GM23338 (cell line): Measurements from ENCODE around the gene NMRK2. TPM values are rescaled to one million over a fixed set of nuclear protein-coding genes. Genes with fewer than 3 reads are reported as not detected.
"Not testable (repeated sequence)": the region's sequence is repeated elsewhere in the genome, so short reads cannot be mapped to it uniquely, and the experiment has no call there.

Source experiments
- ATAC-seq: fragments of 200-7000 bp; cut with Tn5 transposase; 3 replicates; pipeline ENCODE4 v1.9.1; 2020
- DNase-seq: peaks from one replicate; pipeline ENCODE4 v3.0.0-alpha.2; 2015; ENCODE audit warnings: low spot score
- H2AFZ ChIP-seq: fragments of 200-600 bp; sonication (generic); 2 replicates; pipeline ENCODE4 v1.8.0; 2016; ENCODE audit warnings: antibody characterized with exemption, mild to moderate bottlenecking, moderate library complexity
- H3F3A ChIP-seq: fragments of 200-600 bp; sonication (generic); replicated peaks from 2 replicates; pipeline ENCODE4 v1.8.0; 2017; ENCODE audit warnings: antibody characterized with exemption, mixed run types, low read depth
- H3K27ac ChIP-seq: fragments of 200-600 bp; sonication (generic); 2 replicates; pipeline ENCODE4 v1.6.1; 2016; ENCODE audit warnings: low read depth
- H3K27me3 ChIP-seq: fragments of 200-600 bp; sonication (generic); 2 replicates; pipeline ENCODE4 v1.8.0; 2016; ENCODE audit warnings: mild to moderate bottlenecking, mixed run types, moderate library complexity; ENCODE audit not compliant: insufficient read depth
- H3K36me3 ChIP-seq: fragments of 200-600 bp; sonication (generic); 2 replicates; pipeline ENCODE4 v1.8.0; 2016; ENCODE audit warnings: mild to moderate bottlenecking; ENCODE audit not compliant: insufficient read depth
- H3K4me1 ChIP-seq: fragments of 200-600 bp; sonication (generic); 2 replicates; pipeline ENCODE4 v1.8.0; 2016; ENCODE audit warnings: mild to moderate bottlenecking, moderate library complexity; ENCODE audit not compliant: insufficient read depth
- H3K4me2 ChIP-seq: fragments of 200-600 bp; sonication (generic); 2 replicates; pipeline ENCODE4 v1.7.1; 2017; ENCODE audit warnings: mixed run types
- H3K4me3 ChIP-seq: fragments of 200-600 bp; sonication (generic); 2 replicates; pipeline ENCODE4 v1.6.1; 2016; ENCODE audit warnings: mixed run types
- H3K79me2 ChIP-seq: fragments of 200-600 bp; sonication (generic); replicated peaks from 2 replicates; pipeline ENCODE4 v1.8.0; 2017; ENCODE audit warnings: mild to moderate bottlenecking; ENCODE audit not compliant: insufficient read depth
- H3K9me2 ChIP-seq: fragments of 200-600 bp; sonication (generic); 2 replicates; pipeline ENCODE4 v1.8.0; 2017; ENCODE audit not compliant: insufficient read depth
- H4K20me1 ChIP-seq: fragments of 200-600 bp; sonication (generic); replicated peaks from 2 replicates; pipeline ENCODE4 v1.8.0; 2017; ENCODE audit warnings: mild to moderate bottlenecking; ENCODE audit not compliant: insufficient read depth
- H3K27ac Mint-ChIP-seq: 2 replicates; pipeline ENCODE4 v1.8.0; 2020; ENCODE audit warnings: inconsistent platforms, mild to moderate bottlenecking, moderate library complexity, mixed read lengths
- H3K27me3 Mint-ChIP-seq: 3 replicates; pipeline ENCODE4 v1.8.0; 2022; ENCODE audit warnings: low read depth, mild to moderate bottlenecking, moderate library complexity, mixed read lengths, inconsistent platforms; ENCODE audit not compliant: insufficient read depth, poor library complexity
- H3K36me3 Mint-ChIP-seq: 3 replicates; pipeline ENCODE4 v1.8.0; 2021; ENCODE audit warnings: low read depth, mild to moderate bottlenecking, inconsistent platforms, moderate library complexity, mixed read lengths
- H3K4me1 Mint-ChIP-seq: 3 replicates; pipeline ENCODE4 v1.8.0; 2020; ENCODE audit warnings: mild to moderate bottlenecking, inconsistent platforms, mixed read lengths
- H3K4me3 Mint-ChIP-seq: 3 replicates; pipeline ENCODE4 v1.8.0; 2021; ENCODE audit warnings: moderate library complexity, mild to moderate bottlenecking, inconsistent platforms, mixed read lengths
- H3K9me3 Mint-ChIP-seq: 3 replicates; pipeline ENCODE4 v1.8.0; 2020; ENCODE audit warnings: moderate library complexity, mild to moderate bottlenecking, inconsistent platforms, mixed read lengths
- CTCF ChIP-seq, 2 experiments: fragments of 200-600 bp in 1 of 2; sonication (generic) in 1 of 2; conservative IDR thresholded peaks; 2 replicates each; pipeline versions ENCODE4 v1.5.1 to v1.6.1; 2016 to 2017; ENCODE audit warnings: antibody characterized with exemption in 2 of 2, low read depth in 2 of 2, mild to moderate bottlenecking in 2 of 2, moderate library complexity in 1 of 2
- EZH2 ChIP-seq: fragments of 200-600 bp; sonication (generic); IDR thresholded peaks from one replicate; pipeline ENCODE4 v1.8.0; 2017; ENCODE audit warnings: antibody characterized with exemption, mild to moderate bottlenecking, low read depth; ENCODE audit not compliant: unreplicated experiment
- EZH2phosphoT487 ChIP-seq: fragments of 200-600 bp; sonication (generic); IDR thresholded peaks from one replicate; pipeline ENCODE4 v1.8.1; 2018; ENCODE audit warnings: antibody characterized with exemption; ENCODE audit not compliant: unreplicated experiment
- JUNB ChIP-seq: IDR thresholded peaks from one replicate; pipeline ENCODE4 v1.6.1; 2016; ENCODE audit warnings: antibody characterized with exemption; ENCODE audit not compliant: unreplicated experiment
- NANOG ChIP-seq: IDR thresholded peaks from 2 replicates; pipeline ENCODE4 v1.6.1; 2016; ENCODE audit warnings: antibody characterized with exemption, borderline replicate concordance
- STAT1 ChIP-seq: IDR thresholded peaks from one replicate; pipeline ENCODE4 v1.6.1; 2016; ENCODE audit warnings: antibody characterized with exemption; ENCODE audit not compliant: unreplicated experiment
- ZNF114 ChIP-seq: fragments of 250-450 bp; sonication (Bioruptor Pico); IDR thresholded peaks from 2 replicates; pipeline ENCODE4 v1.5.0; 2020; ENCODE audit warnings: mild to moderate bottlenecking, moderate library complexity
- polyA plus RNA-seq: library from polyadenylated mRNA; unstranded; fragments of >200 nt; fragmentation: Nextera tagmentation; extraction: Ambion mirVana; gene quantifications from 2 replicates; pipeline ENCODE4 v1.2.1, GENCODE V29; 2016
- total RNA-seq: library from RNA; depleted of rRNA; stranded (reverse); fragments of >200 nt; shearing (Covaris generic); gene quantifications from 2 replicates; pipeline ENCODE4 v1.2.3, GENCODE V29; 2014
- TF ChIP-seq, protein P1 (sequence below): IDR thresholded peaks from one replicate; pipeline ENCODE4 v1.6.1; 2018; ENCODE audit warnings: antibody characterized with exemption; ENCODE audit not compliant: unreplicated experiment
- TF ChIP-seq, protein P2 (sequence below): fragments of 250-450 bp; sonication (Bioruptor Pico); IDR thresholded peaks from 2 replicates; pipeline ENCODE4 v1.5.0; 2020; ENCODE audit warnings: mild to moderate bottlenecking, moderate library complexity
- TF ChIP-seq, protein P3 (sequence below): IDR thresholded peaks from 2 replicates; pipeline ENCODE4 v1.6.1; 2016; ENCODE audit warnings: antibody characterized with exemption

NMRK2 gene
- total and polyA plus RNA-seq, 2 experiments from 2014 or later = 55.9 to 65.3 TPM

DNA sequence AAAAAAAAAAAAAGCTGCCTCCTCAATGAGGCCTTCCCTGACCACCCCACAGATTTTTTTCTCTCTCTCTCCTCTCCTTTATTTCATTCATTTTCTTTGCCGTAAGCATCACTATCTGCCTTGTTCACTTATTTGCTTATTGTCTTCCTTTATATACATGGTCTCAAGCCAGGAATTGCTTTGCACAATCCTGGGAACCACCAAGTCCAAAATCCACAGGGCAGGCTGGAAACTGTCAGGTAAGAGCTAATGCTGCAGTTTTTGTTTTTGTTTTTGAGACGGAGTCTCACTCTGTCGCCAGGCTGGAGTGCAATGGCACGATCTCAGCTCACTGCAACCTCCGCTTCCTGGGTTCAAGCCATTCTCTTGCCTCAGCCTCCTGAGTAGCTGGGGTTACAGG, 37.9 kb upstream of the NMRK2 start:
- H3K27me3 ChIP-seq, DNase-seq, H3K4me2 ChIP-seq, H3K4me3 ChIP-seq, H3K27ac Mint-ChIP-seq, H3F3A ChIP-seq, H3K27me3 Mint-ChIP-seq, H3K27ac ChIP-seq, H3K79me2 ChIP-seq, H4K20me1 ChIP-seq, H3K4me1 Mint-ChIP-seq, H3K4me1 ChIP-seq, H3K9me2 ChIP-seq, H3K4me3 Mint-ChIP-seq, H3K9me3 Mint-ChIP-seq, ATAC-seq, H2AFZ ChIP-seq: not testable (repeated sequence)
- peaks cover 11% of the 10 kb centered on the region for H3K36me3 ChIP-seq
- peaks cover 20% of the 10 kb centered on the region for H3K36me3 Mint-ChIP-seq

GRCh38 chr19:3895788-3896187, 37.1 kb upstream of the NMRK2 start:
- Mint-ChIP-seq H3K27me3 (peaks cover 2% of the 10 kb centered on the region), H3K9me3 (peaks cover 9% of the 10 kb centered on the region), H3K4me1 (no peaks in the 10 kb centered on the region), H3K27ac (no peak overlapping the region), H3K4me3 (no peak overlapping the region), H3K36me3 (peaks cover 20% of the 10 kb centered on the region)
- no peaks in the 10 kb centered on the region for H3K79me2 ChIP-seq
- H3K27ac ChIP-seq = no peak overlapping the region
- ATAC-seq = no peak
- H3K4me2 ChIP-seq = no peak overlapping the region
- no peak overlapping the region for H2AFZ ChIP-seq
- H3K9me2 ChIP-seq = no peaks in the 10 kb centered on the region
- no peaks in the 10 kb centered on the region for H3F3A ChIP-seq
- 0 out of 2 replicates have a peak, but pooled peaks cover 3% of the 10 kb centered on the region for H4K20me1 ChIP-seq
- peaks cover 11% of the 10 kb centered on the region for H3K36me3 ChIP-seq
- H3K4me3 ChIP-seq = no peak overlapping the region
- H3K27me3 ChIP-seq = no peaks in the 10 kb centered on the region
- DNase-seq = no peak
- no peaks in the 10 kb centered on the region for H3K4me1 ChIP-seq
- TF ChIP-seq, protein P1, sequence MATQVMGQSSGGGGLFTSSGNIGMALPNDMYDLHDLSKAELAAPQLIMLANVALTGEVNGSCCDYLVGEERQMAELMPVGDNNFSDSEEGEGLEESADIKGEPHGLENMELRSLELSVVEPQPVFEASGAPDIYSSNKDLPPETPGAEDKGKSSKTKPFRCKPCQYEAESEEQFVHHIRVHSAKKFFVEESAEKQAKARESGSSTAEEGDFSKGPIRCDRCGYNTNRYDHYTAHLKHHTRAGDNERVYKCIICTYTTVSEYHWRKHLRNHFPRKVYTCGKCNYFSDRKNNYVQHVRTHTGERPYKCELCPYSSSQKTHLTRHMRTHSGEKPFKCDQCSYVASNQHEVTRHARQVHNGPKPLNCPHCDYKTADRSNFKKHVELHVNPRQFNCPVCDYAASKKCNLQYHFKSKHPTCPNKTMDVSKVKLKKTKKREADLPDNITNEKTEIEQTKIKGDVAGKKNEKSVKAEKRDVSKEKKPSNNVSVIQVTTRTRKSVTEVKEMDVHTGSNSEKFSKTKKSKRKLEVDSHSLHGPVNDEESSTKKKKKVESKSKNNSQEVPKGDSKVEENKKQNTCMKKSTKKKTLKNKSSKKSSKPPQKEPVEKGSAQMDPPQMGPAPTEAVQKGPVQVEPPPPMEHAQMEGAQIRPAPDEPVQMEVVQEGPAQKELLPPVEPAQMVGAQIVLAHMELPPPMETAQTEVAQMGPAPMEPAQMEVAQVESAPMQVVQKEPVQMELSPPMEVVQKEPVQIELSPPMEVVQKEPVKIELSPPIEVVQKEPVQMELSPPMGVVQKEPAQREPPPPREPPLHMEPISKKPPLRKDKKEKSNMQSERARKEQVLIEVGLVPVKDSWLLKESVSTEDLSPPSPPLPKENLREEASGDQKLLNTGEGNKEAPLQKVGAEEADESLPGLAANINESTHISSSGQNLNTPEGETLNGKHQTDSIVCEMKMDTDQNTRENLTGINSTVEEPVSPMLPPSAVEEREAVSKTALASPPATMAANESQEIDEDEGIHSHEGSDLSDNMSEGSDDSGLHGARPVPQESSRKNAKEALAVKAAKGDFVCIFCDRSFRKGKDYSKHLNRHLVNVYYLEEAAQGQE = no peak
- TF ChIP-seq EZH2 = no peak
- no peak for TF ChIP-seq ZNF114
- TF ChIP-seq, protein P2, sequence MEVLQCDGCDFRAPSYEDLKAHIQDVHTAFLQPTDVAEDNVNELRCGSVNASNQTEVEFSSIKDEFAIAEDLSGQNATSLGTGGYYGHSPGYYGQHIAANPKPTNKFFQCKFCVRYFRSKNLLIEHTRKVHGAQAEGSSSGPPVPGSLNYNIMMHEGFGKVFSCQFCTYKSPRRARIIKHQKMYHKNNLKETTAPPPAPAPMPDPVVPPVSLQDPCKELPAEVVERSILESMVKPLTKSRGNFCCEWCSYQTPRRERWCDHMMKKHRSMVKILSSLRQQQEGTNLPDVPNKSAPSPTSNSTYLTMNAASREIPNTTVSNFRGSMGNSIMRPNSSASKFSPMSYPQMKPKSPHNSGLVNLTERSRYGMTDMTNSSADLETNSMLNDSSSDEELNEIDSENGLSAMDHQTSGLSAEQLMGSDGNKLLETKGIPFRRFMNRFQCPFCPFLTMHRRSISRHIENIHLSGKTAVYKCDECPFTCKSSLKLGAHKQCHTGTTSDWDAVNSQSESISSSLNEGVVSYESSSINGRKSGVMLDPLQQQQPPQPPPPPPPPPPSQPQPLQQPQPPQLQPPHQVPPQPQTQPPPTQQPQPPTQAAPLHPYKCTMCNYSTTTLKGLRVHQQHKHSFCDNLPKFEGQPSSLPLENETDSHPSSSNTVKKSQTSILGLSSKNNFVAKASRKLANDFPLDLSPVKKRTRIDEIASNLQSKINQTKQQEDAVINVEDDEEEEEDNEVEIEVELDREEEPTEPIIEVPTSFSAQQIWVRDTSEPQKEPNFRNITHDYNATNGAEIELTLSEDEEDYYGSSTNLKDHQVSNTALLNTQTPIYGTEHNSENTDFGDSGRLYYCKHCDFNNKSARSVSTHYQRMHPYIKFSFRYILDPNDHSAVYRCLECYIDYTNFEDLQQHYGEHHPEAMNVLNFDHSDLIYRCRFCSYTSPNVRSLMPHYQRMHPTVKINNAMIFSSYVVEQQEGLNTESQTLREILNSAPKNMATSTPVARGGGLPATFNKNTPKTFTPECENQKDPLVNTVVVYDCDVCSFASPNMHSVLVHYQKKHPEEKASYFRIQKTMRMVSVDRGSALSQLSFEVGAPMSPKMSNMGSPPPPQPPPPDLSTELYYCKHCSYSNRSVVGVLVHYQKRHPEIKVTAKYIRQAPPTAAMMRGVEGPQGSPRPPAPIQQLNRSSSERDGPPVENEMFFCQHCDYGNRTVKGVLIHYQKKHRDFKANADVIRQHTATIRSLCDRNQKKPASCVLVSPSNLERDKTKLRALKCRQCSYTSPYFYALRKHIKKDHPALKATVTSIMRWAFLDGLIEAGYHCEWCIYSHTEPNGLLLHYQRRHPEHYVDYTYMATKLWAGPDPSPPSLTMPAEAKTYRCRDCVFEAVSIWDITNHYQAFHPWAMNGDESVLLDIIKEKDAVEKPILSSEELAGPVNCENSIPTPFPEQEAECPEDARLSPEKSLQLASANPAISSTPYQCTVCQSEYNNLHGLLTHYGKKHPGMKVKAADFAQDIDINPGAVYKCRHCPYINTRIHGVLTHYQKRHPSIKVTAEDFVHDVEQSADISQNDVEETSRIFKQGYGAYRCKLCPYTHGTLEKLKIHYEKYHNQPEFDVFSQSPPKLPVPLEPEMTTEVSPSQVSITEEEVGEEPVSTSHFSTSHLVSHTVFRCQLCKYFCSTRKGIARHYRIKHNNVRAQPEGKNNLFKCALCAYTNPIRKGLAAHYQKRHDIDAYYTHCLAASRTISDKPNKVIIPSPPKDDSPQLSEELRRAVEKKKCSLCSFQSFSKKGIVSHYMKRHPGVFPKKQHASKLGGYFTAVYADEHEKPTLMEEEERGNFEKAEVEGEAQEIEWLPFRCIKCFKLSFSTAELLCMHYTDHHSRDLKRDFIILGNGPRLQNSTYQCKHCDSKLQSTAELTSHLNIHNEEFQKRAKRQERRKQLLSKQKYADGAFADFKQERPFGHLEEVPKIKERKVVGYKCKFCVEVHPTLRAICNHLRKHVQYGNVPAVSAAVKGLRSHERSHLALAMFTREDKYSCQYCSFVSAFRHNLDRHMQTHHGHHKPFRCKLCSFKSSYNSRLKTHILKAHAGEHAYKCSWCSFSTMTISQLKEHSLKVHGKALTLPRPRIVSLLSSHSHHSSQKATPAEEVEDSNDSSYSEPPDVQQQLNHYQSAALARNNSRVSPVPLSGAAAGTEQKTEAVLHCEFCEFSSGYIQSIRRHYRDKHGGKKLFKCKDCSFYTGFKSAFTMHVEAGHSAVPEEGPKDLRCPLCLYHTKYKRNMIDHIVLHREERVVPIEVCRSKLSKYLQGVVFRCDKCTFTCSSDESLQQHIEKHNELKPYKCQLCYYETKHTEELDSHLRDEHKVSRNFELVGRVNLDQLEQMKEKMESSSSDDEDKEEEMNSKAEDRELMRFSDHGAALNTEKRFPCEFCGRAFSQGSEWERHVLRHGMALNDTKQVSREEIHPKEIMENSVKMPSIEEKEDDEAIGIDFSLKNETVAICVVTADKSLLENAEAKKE (CRISPR knock-in tag) = no peak
- no peak for TF ChIP-seq NANOG
- no peak for TF ChIP-seq STAT1
- TF ChIP-seq EZH2phosphoT487 = no peak
- TF ChIP-seq JUNB = no peak
- TF ChIP-seq, protein P3, sequence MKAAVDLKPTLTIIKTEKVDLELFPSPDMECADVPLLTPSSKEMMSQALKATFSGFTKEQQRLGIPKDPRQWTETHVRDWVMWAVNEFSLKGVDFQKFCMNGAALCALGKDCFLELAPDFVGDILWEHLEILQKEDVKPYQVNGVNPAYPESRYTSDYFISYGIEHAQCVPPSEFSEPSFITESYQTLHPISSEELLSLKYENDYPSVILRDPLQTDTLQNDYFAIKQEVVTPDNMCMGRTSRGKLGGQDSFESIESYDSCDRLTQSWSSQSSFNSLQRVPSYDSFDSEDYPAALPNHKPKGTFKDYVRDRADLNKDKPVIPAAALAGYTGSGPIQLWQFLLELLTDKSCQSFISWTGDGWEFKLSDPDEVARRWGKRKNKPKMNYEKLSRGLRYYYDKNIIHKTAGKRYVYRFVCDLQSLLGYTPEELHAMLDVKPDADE = no peak
- no peak for TF ChIP-seq CTCF (conservative IDR thresholded peaks at IDR 0.05; ENCODE audit: low read depth in 2 of 2)
